Hindlimb muscle (tissue), 1 donor: Measurements from ENCODE around the gene LETMD1. TPM values are rescaled to one million over a fixed set of nuclear protein-coding genes. Genes with fewer than 3 reads are reported as not detected.
A peak's percentile ranks its signal among the peaks of the same experiment; 100 is the strongest.
"Not testable (repeated sequence)": the region's sequence is repeated elsewhere in the genome, so short reads cannot be mapped to it uniquely, and the experiment has no call there.

ENCODE experiments used
- DNase-seq: peaks from one replicate; pipeline ENCODE4 v3.0.0-alpha.2; 2013
- polyA plus RNA-seq: library from polyadenylated mRNA; unstranded; fragments of 120-200 nt; gene quantifications from one replicate; pipeline ENCODE4 v1.2.1, GENCODE V29; 2013; ENCODE audit not compliant: insufficient read length

LETMD1 gene
- polyA plus RNA-seq, 1 donor = 61.3 TPM

- DNase-seq = not testable (repeated sequence)
Measured at GRCh38 chr12:51078346-51078745, 30.2 kb downstream of the LETMD1 start.

- DNase-seq = not testable (repeated sequence)
Measured at GRCh38 chr12:51078866-51079265, 30.7 kb downstream of the LETMD1 start.

DNA sequence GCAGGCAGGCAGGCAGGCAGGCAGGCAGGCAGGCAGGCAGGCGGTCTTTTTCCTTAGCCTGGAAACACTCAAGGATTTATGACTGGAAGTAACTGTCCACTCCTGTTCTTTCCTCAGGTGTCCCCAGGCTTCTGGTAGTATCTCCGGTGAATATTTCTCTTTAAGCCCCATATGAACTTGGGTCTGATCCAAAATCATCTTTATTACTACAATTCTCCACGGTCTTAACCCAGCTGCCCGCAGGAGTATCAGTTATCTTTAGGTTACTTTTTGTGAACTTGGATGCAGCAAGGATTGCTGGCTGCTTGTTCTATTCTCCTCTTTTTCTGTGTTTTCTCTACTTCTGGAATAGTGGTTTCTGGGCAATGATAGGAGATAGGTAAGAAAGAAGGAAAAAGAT, 32.0 kb downstream of the LETMD1 start:
- no peak for DNase-seq

DNA sequence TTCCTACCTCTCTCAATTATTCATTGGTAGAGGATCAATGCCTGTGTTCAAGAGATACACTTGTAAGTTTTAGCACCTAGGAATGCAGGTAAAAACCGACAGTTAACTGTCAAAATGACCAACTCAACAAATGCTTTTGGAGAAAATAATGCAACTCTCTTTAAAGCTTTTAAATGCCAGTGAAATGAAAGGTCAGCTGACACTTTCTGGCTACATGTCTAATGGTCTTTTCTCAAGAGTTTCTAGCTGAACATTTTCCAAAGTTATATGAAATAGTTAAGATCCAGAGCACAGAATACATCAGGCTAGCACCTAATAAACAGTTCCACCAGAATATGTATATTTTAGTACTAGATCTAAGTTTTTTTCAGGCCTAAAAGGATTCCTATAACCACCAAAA, 33.3 kb downstream of the LETMD1 start:
- DNase-seq = no peak

DNA sequence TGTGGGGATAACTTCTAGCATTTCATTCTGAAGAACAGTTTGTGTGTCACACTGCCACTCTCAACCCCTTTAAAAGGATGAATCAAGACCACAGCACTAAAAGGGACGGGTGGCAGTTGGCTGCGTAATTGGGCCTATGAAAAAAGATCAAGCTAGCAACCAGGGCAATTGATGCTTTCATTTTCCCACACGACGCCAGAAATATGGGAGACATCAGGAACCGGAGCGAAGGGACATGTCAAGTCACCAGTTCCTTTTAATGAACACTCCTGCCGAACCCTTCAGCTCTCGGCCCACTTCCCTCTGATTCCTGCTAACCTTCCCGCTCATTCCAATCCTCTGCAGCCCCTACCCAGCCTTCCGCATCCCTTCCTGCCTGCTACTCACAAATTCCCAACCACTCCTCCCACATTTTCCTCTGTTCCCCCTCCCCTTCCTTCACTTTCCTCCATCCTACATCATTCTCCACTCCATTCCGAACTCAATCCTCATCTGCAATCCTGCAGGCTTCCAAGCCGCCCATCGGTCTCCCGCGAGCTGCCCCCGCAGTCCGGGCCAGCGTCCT, 34.5 kb downstream of the LETMD1 start:
- DNase-seq = peak; percentile 46

DNA sequence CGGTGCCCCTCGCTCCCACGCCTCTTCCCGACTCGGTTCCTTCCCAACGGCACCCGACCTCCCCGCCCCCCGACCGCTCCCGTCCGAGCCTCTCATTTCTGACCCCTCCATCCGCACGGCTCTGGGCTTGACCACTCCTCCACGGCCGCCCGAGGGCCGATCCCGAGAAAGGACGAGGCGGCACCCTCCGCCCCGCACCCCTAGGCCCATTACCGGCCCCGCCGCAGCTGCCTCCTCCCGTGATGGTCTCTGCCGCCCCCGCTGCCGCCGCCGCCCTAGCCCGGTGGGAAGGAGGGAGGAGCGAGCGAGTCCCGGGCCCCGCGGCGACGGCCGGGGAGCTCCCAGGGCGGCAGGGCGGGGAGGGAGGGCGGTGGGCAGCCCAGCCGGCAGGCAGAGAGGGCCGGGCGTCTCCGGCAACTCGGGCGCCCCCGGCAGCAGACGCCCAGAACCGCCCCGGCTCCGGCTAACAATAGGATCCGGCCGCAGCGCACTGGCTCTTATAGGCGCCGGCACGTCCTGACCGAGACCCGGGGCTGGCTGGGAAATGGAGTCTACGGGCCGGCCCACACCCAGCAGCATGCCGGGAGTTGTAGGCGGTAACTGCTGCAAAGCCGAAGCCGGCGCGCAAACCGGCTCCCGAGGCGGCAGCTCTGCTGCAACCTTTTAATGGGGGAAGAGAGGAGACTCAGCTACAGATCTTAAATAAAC, 35.2 kb downstream of the LETMD1 start, which contains the start of gene CSRNP2:
Gene CSRNP2, minus strand, starts transcription at position 471 of the 708 bp plus-strand sequence. CDS start 7,035 bp downstream, outside the sequence.
- DNase-seq = peak; percentile 95

GRCh38 chr12:51085757-51086156, 37.6 kb downstream of the LETMD1 start:
- DNase-seq = no peak

GRCh38 chr12:51086933-51087332, 38.8 kb downstream of the LETMD1 start:
- no peak for DNase-seq

DNA sequence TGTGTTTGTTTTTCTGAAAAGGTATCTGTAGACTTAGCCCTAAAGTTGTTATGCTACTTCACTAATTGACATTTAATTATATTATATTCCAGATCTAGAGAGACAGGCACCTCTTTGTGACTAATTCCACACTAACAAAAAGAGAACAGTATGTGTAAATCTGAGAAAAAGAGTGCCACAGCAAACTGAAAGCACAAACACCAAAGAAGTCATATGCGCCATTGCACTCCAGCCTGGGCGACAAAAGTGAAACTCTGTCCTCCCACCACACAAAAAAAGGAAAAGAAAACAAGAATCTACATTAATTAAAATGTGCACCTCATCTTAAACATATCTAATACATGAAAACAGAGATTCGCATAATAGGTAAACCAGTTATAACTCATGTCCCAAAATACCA, 39.7 kb downstream of the LETMD1 start:
- DNase-seq = no peak

DNA sequence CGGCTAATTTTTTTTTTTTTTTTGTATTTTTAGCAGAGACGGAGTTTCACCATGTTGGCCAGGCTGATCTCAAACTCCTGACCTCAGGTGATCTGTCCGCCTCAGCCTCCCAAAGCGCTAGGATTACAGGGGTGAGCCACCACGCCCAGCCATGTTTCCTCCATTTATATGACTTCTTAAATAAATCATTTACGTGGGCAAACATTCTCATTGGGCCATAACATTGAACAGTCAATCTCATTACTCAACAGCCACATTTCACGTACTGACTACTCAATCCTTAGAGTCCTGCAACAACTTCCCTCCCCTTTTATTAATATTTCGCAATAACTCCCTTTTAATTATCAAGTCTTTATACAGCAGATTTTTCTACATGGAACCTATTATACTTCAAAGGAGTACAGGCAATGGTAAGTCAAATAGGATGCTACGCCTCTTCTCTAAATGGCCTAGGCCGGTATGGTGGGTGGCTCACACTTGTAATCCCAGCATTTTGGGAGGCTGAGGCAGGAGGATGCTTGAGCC, 42.6 kb downstream of the LETMD1 start:
- no peak for DNase-seq

- no peak for DNase-seq
Measured at GRCh38 chr12:51098611-51099010, 50.5 kb downstream of the LETMD1 start.

DNA sequence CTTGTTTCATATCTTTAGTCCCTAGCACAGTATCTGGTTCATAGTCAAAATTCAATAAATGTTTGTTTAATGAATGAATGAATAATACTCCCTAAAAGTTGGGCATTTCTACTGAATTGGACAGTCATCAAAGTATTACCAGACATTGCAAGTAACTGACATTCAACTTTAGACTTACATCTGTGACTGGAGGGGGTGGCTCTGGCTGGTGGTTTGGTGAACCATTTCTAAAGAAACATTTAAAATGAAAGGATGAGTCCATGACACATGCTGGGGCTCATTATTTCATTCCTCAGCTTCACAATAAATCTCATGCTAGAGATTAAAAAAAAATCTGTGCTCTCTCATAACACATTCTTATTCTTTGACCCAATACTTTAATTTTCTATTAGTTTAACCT, 55.9 kb downstream of the LETMD1 start:
- no peak for DNase-seq

GRCh38 chr12:51108136-51108535, 60.0 kb downstream of the LETMD1 start:
- no peak for DNase-seq

Other genes with a start within 250 kb of the LETMD1 start
- 0.18 TPM for gene TMPRSS12, start 205.4 kb upstream of the LETMD1 start, polyA plus RNA-seq
- gene HIGD1C, start 95.8 kb upstream of the LETMD1 start, polyA plus RNA-seq = not detected
- gene SLC11A2, start 21.9 kb upstream of the LETMD1 start, polyA plus RNA-seq = 22.4 TPM
- 27.8 TPM for gene CSRNP2, start 35.3 kb downstream of the LETMD1 start, polyA plus RNA-seq
- 41.5 TPM for gene TFCP2, start 124.8 kb downstream of the LETMD1 start, polyA plus RNA-seq
- gene POU6F1, start 169.7 kb downstream of the LETMD1 start, polyA plus RNA-seq = 10.1 TPM
- gene DAZAP2, start 190.5 kb downstream of the LETMD1 start, polyA plus RNA-seq = 77.8 TPM
- 5.8 TPM for gene SMAGP, start 222.1 kb downstream of the LETMD1 start, polyA plus RNA-seq